HG03066 (cell line): ENCODE results near the gene TRIM10.
"Not testable (repeated sequence)": the region's sequence is repeated elsewhere in the genome, so short reads cannot be mapped to it uniquely, and the experiment has no call there.

Source experiments
- ATAC-seq: cut with Tn5 transposase; IDR thresholded peaks from one replicate; pipeline ENCODE4 v1.9.1; 2021; ENCODE audit warnings: low read depth; ENCODE audit not compliant: unreplicated experiment

TRIM10 gene

GRCh38 chr6:30154709-30155519 lies 6.1 kb downstream of the TRIM10 start:
- ATAC-seq, result no peak

- no peak for ATAC-seq
These were observed 7.0 kb downstream of the TRIM10 start for GRCh38 chr6:30154061-30154460.

- ATAC-seq, result no peak
These were observed 8.0 kb downstream of the TRIM10 start for GRCh38 chr6:30152910-30153610.

- no peak for ATAC-seq
These were observed 8.9 kb downstream of the TRIM10 start for GRCh38 chr6:30152016-30152673.

GRCh38 chr6:30151580-30151979 lies 9.4 kb downstream of the TRIM10 start:
- ATAC-seq, result no peak

- no peak for ATAC-seq
These were observed 10.2 kb downstream of the TRIM10 start for GRCh38 chr6:30150671-30151395.

GRCh38 chr6:30149858-30150550 lies 11.0 kb downstream of the TRIM10 start:
- no peak for ATAC-seq

- ATAC-seq, result no peak
These were observed 11.8 kb downstream of the TRIM10 start for GRCh38 chr6:30149234-30149633.

GRCh38 chr6:30147096-30147495 lies 13.9 kb downstream of the TRIM10 start:
- no peak for ATAC-seq

GRCh38 chr6:30145818-30146217 lies 15.2 kb downstream of the TRIM10 start:
- ATAC-seq, result no peak

- no peak for ATAC-seq
These were observed 16.2 kb downstream of the TRIM10 start for GRCh38 chr6:30144811-30145210.

- ATAC-seq, result no peak
These were observed 17.2 kb downstream of the TRIM10 start for GRCh38 chr6:30143780-30144179.

- ATAC-seq, result no peak
These were observed 18.3 kb downstream of the TRIM10 start for GRCh38 chr6:30142665-30143064.

GRCh38 chr6:30140240-30140639 lies 20.8 kb downstream of the TRIM10 start:
- ATAC-seq, result not testable (repeated sequence)

GRCh38 chr6:30136570-30137286 lies 24.3 kb downstream of the TRIM10 start:
- no peak for ATAC-seq

- no peak for ATAC-seq
These were observed 25.3 kb downstream of the TRIM10 start, which contains the start of gene TRIM40 for GRCh38 chr6:30135757-30136156. Gene TRIM40 (plus strand): TSS chr6:30136140. CDS start chr6:30137037, 897 bp downstream.

GRCh38 chr6:30135147-30135546 lies 25.9 kb downstream of the TRIM10 start:
- ATAC-seq, result no peak

- ATAC-seq, result no peak
These were observed 29.0 kb downstream of the TRIM10 start for GRCh38 chr6:30131947-30132497.
